Hepatocyte (in vitro differentiated cells): ENCODE results near the gene NLK.
"Not testable (repeated sequence)": the region's sequence is repeated elsewhere in the genome, so short reads cannot be mapped to it uniquely, and the experiment has no call there.

Source experiments
- EZH2 ChIP-seq: fragments of 200-600 bp; sonication (generic); IDR thresholded peaks from 2 replicates; pipeline ENCODE4 v1.6.1; 2016; ENCODE audit warnings: antibody characterized with exemption, mild to moderate bottlenecking, borderline replicate concordance
- EZH2phosphoT487 ChIP-seq: fragments of 200-600 bp; sonication (generic); IDR thresholded peaks from one replicate; pipeline ENCODE4 v1.6.1; 2018; ENCODE audit warnings: antibody characterized with exemption, mild to moderate bottlenecking, low read depth, moderate library complexity; ENCODE audit not compliant: unreplicated experiment, severe bottlenecking
- TF ChIP-seq, protein P1 (sequence below): fragments of 200-600 bp; sonication (generic); IDR thresholded peaks from 2 replicates; pipeline ENCODE4 v1.5.1; 2016; ENCODE audit warnings: antibody characterized with exemption, mild to moderate bottlenecking; ENCODE audit not compliant: poor library complexity

DNA sequence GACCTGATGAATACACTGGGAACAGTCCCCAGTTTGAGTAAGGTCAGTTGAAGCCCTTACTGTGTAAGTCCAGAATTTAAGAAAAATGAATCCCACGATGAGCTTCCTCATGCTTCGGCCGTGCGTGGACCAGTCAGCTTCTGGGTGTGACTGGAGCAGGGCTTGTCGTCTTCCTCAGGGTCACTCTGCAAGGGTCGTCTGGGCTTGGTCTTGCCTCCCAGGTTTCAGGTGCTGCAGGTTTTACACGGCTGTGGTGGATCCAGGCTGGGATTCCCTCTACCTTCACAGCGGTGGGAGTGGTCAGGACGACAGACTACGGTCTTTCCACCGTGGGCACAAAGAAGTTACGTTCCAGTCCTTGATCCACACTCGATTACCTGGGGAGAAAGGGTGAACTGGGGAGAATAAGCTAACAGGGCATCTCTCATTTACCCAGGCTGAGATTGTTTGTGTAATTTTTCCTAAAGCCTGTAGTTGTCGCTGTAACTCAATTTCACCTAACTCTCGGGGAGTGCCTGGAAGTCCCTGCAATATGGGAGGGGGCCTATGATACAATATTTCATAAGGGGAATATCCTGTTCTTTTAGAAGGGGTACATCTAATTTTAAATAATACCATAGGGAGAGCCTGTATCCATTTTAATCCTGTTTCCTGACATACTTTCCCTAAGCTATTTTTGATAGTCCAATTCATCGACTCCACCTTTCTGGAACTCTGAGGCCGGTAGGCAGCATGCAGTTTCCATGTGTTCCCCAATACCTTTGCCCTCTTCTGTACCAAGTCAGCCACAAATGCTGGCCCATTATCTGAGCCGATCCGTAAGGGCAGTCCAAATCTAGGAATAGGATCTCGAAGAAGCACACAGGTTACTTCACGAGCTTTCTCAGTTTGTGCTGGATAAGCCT is 190.7 kb downstream of the NLK start:
- not testable (repeated sequence) for TF ChIP-seq EZH2, EZH2phosphoT487
- TF ChIP-seq, protein P1, sequence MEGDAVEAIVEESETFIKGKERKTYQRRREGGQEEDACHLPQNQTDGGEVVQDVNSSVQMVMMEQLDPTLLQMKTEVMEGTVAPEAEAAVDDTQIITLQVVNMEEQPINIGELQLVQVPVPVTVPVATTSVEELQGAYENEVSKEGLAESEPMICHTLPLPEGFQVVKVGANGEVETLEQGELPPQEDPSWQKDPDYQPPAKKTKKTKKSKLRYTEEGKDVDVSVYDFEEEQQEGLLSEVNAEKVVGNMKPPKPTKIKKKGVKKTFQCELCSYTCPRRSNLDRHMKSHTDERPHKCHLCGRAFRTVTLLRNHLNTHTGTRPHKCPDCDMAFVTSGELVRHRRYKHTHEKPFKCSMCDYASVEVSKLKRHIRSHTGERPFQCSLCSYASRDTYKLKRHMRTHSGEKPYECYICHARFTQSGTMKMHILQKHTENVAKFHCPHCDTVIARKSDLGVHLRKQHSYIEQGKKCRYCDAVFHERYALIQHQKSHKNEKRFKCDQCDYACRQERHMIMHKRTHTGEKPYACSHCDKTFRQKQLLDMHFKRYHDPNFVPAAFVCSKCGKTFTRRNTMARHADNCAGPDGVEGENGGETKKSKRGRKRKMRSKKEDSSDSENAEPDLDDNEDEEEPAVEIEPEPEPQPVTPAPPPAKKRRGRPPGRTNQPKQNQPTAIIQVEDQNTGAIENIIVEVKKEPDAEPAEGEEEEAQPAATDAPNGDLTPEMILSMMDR, result peak; percentile 43
